ENCODE data around the gene ANKS1B. TPM values are rescaled to one million over a fixed set of nuclear protein-coding genes. Genes with fewer than 3 reads are reported as not detected.

The ANKS1B gene
- total RNA-seq, 1 donor from 2014 or later = 1.2 TPM

GRCh38 chr12:98895086-98895651 lies 1089.6 kb downstream of the ANKS1B start:
- intact Hi-C loops (cut with micrococcal nuclease) = no loop called here

DNA sequence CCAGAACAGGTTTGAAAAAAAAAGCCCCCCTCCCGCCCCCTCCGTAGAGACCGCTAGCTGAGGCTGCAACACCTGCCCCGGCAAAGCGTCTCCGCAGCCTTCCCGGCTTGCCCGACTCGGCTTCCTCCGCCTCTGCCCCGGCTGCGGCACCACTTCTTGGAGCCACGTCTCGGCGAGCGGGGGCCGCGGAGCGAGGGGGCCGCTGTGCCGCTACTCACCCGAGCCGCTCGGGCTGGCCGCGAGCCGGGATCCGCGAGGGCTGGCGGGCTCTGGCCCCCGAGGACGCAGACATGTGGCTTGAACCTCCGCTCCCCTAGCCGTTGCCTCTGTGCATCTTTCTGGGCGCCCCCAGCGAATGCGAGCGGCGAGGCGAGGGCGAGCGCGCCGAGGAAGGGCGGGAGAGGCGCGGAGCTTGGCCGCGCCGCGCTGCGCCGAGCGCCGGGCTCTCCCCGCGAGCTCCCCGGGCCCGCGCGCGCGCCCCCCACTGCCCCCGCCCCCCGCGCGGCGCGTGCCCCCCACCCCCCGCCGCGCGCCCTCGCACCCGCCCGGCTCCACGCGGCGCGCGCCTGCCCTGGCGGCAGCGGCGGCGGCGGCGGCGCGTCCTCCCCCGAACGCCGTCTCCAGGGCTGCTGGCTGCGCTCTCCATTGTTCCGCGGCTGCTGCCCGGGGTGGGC lies 1090.2 kb downstream of the ANKS1B start:
- intact Hi-C loops (cut with micrococcal nuclease) = no loop called here

- intact Hi-C loops (cut with micrococcal nuclease) = no loop called here
Measured at GRCh38 chr12:98893675-98894411, 1090.9 kb downstream of the ANKS1B start.

DNA sequence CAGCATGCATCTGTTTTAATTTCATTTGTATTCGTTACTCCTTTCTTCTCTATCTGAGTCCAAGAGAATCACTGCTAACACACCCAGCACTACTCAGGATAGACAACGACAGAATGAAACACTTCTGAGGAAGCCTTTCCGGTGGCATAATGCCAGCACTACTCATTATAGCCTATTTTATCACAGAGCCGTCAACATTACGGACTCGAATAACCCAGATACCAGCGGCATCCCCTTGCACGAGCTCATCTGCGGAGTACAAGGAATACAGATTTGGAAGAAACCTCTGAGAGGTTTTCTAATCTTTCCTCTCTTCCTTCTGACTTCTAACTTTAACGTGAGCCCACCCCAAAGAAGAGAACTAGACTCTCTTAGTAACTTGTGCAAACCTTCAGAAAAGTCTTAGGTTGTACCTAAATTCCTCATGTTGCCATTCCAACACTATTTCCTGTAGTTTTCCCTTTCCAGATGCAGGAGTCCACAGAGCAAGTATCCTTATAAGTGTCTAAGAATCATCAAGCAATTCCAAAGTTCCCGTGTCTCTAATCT lies 1091.5 kb downstream of the ANKS1B start:
- intact Hi-C loops (cut with micrococcal nuclease) = no loop called here

DNA sequence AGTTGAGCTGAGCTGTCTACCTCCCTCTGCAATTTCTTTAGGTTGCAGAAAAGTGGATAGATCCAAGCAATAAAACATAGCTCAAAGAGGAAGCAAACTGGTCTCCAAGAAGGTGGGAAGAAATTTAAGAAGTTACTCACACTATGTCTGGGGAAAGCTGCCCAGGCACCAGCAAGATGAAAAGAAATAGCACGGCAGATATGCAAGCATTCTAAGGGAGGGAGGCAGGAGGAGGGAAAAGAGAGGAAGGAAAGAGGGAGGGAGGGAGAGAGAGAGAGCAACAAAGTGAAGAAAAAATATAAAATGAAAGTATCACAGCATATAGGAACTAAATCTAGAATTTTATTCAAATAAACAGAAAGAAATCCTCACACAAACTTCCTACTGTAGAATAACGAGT lies 1099.0 kb downstream of the ANKS1B start:
- intact Hi-C loops (cut with micrococcal nuclease) = loop anchor here (5.0 kb wide), 1 partner anchor 188 kb away; no protein-coding TSS in a partner anchor

DNA sequence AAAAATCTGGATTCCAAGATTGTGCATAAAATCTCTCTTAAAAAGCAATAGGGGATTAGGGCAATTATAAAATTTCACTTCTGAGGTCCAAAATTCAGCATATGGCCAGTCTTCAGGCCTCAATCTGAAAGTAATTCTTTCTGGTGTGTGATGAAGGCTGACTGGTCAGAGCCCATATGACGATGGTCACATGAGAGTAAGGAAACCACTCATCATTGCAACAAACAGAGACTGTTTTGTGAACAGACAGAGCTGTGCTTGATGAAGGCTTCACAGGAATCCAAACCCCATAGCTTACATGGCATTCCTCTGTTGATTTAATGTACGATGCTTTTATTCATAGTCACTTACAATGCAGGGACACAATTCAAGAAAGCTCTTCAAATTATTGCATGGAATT lies 1101.5 kb downstream of the ANKS1B start:
- intact Hi-C loops (cut with micrococcal nuclease) = no loop called here

DNA sequence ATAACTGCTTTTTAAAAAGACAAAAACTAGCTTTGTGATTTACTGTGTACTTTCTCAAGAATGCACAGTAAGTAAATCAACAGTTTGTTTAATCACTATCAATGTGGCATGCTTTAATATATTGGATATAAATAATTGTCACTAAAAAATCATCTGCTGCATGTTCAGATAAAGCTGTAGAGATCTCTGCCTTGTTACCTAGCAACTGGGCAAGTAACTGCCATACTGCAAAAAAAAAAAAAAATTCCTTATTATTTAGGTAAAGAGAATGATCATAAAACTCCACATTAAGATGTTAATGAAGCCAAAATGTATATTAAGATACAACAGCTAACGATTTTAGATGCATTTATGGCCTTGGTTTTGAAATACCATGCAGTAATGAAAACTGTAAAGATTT lies 1102.2 kb downstream of the ANKS1B start:
- intact Hi-C loops (cut with micrococcal nuclease) = no loop called here

- intact Hi-C loops (cut with micrococcal nuclease) = no loop called here
Measured at GRCh38 chr12:98873776-98874175, 1111.0 kb downstream of the ANKS1B start.

GRCh38 chr12:98870504-98870903 lies 1114.2 kb downstream of the ANKS1B start:
- intact Hi-C loops (cut with micrococcal nuclease) = no loop called here

GRCh38 chr12:98869886-98870503 lies 1114.7 kb downstream of the ANKS1B start:
- intact Hi-C loops (cut with micrococcal nuclease) = no loop called here

GRCh38 chr12:98868538-98868937 lies 1116.2 kb downstream of the ANKS1B start:
- intact Hi-C loops (cut with micrococcal nuclease) = no loop called here

DNA sequence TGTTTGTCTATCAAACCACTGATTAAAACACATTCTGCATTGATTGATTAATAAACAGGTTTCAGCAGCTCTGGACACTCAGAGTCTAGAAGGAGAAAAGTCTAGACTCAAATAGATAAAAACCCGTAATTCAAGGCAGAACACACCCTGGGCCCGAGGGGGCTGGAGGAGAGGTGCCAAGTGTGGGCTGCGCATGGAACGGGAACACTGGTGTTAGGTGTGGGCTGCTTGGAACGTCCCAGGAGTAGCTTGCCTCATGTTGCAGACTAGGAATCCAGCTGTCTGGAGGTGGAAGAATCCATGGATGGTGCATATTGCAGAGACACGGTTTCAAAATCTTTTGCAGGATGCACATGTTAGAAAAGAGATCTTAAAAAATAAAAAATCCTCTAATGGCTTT lies 1116.7 kb downstream of the ANKS1B start:
- intact Hi-C loops (cut with micrococcal nuclease) = no loop called here

GRCh38 chr12:98864363-98864762 lies 1120.4 kb downstream of the ANKS1B start:
- intact Hi-C loops (cut with micrococcal nuclease) = no loop called here

DNA sequence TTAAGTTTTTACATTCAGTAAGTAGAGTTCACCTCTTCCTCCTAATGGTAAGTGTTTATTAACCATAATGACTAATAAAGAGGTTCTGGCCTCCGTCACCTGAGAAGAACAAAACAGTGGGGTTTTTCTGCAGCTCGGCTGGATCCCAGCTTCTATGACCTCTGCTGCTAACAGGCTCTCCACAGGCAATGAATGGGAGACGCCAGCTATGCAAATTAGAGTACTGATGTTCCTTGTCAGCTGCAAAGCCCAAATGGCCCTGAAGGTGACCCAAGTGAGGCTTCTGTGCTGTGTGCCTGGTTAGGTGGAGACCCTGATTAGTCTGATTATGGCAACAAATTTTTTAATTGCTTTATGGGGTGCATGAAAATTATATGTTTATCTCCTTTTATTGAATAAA lies 1121.6 kb downstream of the ANKS1B start:
- intact Hi-C loops (cut with micrococcal nuclease) = no loop called here

DNA sequence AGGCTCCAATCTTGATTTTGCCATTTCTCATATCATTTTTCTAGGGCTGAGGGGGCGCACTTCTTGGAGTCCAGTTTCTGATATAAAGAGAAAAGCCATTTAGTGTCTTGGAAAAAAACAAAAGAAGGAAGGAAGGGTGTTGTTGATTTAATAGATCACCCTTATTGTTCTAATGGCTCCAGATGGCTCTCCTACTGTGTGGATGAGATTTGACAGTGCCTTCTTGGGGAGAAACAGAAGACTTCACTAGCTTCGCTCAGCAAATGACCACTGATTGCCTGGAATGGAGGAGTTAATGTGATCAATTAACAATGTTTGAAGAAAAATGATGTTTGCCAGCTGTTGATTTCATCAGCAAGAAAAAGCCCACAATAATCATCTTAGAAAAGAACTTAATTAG lies 1123.5 kb downstream of the ANKS1B start:
- intact Hi-C loops (cut with micrococcal nuclease) = no loop called here

GRCh38 chr12:98856897-98857540 lies 1127.7 kb downstream of the ANKS1B start:
- intact Hi-C loops (cut with micrococcal nuclease) = no loop called here

GRCh38 chr12:98852181-98852580 lies 1132.6 kb downstream of the ANKS1B start:
- intact Hi-C loops (cut with micrococcal nuclease) = no loop called here

- intact Hi-C loops (cut with micrococcal nuclease) = no loop called here
Measured at GRCh38 chr12:98847242-98847641, 1137.5 kb downstream of the ANKS1B start.

GRCh38 chr12:98845957-98846356 lies 1138.8 kb downstream of the ANKS1B start:
- intact Hi-C loops (cut with micrococcal nuclease) = no loop called here

DNA sequence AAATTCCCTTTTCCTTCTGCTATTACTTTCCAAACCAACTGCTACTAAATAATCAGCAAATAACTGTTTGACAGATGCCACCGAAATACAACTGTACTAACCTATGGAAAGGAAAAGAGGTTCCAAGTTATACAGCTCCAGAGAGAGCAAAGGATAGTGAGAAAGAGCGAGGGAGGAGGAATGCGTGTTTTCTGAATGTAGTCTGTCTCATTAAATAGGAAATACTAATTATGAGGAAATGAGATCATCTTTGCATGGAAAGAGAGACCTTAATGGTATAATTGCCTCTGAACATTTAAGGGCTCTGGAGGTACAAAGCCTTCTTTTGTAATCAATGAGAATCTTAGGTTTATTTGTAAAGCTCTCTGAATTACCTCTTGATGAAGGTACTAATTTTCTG lies 1144.4 kb downstream of the ANKS1B start:
- intact Hi-C loops (cut with micrococcal nuclease) = no loop called here

DNA sequence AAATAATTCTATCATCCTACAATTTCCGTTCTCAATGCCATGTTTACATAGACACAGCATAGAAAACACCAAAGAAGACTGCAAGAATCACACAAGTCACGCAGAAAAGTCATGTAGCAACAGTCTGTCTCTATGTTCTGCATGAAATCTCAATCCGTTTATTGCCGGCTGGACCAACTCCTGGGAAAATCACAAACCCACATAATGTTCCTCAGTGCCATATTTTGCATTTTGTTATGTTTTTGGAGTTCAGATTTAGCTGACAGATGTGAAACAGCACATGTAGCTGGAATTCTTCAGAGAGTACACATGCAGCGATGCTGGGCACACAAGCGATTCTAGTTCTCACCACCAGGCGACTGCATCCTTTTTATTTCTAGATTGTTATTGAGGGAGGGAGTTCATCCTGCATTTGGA lies 1146.5 kb downstream of the ANKS1B start:
- intact Hi-C loops (cut with micrococcal nuclease) = no loop called here
